GM13976 (cell line): ENCODE measurements around the gene PRUNE2.

Experiments
- DNase-seq: peaks from one replicate; pipeline ENCODE4 v3.0.0; 2012; ENCODE audit warnings: low spot score
- in situ Hi-C: fragments of 300-500 bp; cut with MboI; formaldehyde crosslinking; loops from one replicate; pipeline ENCODE4 v1.12.0; 2022; ENCODE audit warnings: low sequenced_read_pairs, mixed read lengths, inconsistent platforms; ENCODE audit not compliant: unreplicated experiment
- TF ChIP-seq, protein P1 (sequence below): IDR thresholded peaks from 2 replicates; pipeline ENCODE4 v1.5.1; 2012; ENCODE audit warnings: borderline replicate concordance, mild to moderate bottlenecking; ENCODE audit not compliant: insufficient read depth; ENCODE audit errors: extremely low read depth, missing control alignments, control extremely low read depth

PRUNE2 gene

DNA sequence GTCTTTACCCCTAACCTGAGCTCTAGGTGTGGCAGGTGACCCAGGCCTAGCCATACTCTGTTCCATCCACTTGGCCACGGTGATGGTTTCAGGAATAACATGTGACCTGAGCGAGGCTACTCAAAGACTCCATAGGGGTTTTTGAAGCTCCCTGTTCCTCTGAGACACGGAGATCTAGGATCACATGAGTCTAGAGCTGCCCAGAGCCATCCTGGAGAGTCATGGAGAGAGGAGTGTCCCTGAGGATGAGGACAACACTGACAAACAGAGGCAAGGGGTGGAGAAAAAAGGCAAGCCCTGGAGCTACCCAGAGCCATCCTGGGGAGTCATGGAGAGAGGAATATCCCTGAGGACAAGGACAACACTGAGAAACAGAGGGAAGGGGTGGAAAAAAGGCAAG is 171.2 kb downstream of the PRUNE2 start:
- in situ Hi-C loops: no loop called here
- DNase-seq: no peak
- TF ChIP-seq, protein P1, sequence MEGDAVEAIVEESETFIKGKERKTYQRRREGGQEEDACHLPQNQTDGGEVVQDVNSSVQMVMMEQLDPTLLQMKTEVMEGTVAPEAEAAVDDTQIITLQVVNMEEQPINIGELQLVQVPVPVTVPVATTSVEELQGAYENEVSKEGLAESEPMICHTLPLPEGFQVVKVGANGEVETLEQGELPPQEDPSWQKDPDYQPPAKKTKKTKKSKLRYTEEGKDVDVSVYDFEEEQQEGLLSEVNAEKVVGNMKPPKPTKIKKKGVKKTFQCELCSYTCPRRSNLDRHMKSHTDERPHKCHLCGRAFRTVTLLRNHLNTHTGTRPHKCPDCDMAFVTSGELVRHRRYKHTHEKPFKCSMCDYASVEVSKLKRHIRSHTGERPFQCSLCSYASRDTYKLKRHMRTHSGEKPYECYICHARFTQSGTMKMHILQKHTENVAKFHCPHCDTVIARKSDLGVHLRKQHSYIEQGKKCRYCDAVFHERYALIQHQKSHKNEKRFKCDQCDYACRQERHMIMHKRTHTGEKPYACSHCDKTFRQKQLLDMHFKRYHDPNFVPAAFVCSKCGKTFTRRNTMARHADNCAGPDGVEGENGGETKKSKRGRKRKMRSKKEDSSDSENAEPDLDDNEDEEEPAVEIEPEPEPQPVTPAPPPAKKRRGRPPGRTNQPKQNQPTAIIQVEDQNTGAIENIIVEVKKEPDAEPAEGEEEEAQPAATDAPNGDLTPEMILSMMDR: no peak

DNA sequence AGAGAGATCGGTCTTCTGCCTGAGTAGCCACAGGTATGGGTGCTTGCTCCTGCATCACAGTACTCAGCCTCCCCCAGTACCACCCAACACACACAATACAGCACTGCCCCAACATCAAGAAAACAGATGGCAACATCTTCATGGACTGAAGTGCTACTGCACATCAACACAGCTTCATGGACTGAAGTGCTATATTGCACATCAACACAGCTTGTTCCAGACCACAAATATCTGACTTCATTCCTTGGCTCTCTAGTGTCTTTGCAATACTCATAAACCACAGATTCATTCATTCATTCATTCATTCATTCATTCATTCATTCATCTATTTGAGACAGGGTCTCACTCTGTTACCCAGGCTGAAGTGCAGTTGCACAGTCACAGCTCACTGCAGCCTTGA is 172.8 kb downstream of the PRUNE2 start:
- TF ChIP-seq, protein P1: no peak
- no peak for DNase-seq
- in situ Hi-C loops: no loop called here

DNA sequence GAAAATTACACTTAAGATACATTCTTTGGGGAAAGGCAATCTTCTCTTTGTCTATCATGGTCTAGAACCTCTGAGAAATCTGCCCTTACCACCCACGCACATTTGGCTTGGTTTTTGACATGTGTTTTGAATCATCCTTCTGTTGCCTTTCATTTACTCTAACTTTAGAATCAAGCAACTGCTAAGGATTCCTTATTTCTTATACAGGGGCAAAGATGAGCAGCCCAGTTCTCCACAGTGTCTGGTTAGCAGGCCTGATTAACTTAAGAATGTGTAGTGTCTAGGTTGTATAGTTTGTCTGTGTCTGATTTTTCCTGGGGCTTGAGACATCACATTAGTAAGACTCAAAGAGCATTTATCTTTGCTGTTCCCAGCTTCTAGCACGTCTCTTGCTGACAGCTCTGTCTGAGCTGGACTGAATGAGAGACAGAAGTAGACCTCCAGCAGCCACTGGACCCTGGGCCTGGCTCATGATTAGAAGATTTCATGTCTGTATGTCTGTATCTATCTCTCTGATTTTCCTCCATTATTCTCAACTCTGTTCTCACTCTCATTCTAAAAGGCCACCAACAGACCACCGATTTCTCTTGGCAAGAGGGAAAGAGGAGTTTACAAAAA is 173.5 kb downstream of the PRUNE2 start:
- no peak for DNase-seq
- TF ChIP-seq, protein P1: no peak
- in situ Hi-C loops: no loop called here

DNA sequence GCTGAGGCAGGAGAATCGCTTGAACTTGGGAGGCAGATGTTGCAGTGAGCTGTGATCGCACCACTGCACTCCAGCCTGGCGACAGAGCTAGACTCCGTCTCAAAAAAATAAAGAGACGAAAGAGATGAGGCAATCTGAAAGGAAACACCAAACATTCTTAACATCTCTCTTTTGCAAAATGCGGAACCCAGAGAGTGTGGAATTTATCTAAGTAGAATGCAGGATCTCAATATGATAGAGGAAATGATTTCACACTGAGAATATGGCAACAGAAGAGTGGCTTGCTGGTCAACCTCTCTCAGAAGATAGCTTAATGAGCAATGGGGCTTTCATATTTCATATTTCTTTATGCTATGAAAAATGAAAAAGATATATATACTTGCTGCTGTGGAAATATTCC is 175.1 kb downstream of the PRUNE2 start:
- TF ChIP-seq, protein P1: no peak
- in situ Hi-C loops: no loop called here
- DNase-seq: no peak

DNA sequence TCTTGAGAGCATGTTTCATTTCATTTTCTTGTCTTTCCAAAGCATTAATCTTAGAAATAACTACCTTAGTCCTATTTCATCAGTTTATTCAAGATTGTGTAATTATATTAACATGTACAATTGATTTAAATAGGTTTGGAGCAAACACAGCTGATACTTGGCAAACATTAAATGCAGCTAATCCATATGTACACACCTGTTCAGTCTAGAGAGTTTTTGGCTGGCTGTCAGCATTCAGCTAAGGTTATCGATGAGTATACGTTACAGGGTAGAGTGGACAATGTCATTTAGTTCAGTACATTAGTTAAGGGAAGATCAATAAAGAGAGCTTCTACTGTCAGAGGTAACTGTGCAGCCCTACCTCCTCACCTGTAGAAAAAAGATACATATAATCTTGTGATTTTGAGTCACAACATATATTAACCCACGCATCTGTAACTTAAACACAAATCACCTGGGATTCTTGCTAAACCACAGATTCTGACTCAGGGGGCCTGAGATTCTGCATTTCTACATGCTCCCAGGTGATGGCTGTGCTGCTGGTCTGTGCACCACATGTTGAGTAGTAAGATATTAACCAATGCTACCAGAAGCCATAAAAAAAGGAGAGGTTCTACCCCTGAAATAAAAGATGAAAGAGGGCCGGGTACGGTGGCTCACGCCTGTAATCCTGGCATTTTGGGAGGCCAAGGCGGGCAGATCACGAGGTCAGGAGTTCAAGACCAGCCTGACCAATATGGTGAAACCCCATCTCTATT is 175.8 kb downstream of the PRUNE2 start:
- no peak for DNase-seq
- TF ChIP-seq, protein P1: no peak

DNA sequence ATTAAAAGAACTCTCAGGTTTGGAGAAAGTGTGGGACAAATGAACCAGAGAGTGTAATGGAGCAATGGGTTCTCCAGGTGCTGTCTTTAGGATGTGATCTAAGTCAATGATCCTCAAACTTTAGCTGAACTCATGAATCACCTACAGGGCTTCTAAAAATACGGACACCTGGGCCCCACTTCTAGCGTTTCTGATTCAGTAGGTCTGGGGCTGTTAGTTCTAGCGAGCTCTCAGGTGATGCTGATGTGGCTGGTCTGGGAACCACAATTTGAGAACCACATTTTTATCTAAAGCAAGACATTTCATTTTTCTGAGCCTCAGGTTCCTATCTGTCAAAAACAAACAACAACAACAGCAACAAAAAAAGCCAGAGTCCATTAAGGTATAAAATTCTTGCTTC is 176.8 kb downstream of the PRUNE2 start:
- no peak for DNase-seq
- TF ChIP-seq, protein P1: no peak
- in situ Hi-C loops: no loop called here

More for the DNA sequence above, 175.8 kb downstream of the PRUNE2 start:
- in situ Hi-C loops: no loop called here

DNA sequence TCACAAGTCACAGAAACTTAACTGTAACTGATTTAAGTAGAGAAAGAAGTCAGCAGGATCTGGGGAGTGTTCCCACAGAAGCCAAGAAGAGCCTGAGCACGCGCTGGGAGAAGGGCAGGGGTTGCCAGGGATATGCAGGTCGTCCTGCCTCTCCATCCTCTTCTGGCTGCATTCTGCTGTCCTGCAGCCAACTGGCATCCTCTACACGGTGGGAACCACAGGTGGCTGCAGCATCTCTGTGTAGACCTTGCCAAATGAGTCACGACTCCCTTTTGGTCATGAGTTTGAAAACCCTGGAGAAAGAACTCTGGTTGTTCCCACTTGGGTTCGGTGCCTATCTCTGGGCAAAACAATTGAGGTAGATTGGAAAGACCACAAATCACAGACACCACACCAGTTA is 180.0 kb downstream of the PRUNE2 start:
- in situ Hi-C loops: no loop called here
- TF ChIP-seq, protein P1: no peak

More for the DNA sequence above, 180.0 kb downstream of the PRUNE2 start:
- DNase-seq: no peak
